ENCODE measurements around the gene TFF1. TPM values are rescaled to one million over a fixed set of nuclear protein-coding genes. Genes with fewer than 3 reads are reported as not detected.
"Not testable (repeated sequence)": the region's sequence is repeated elsewhere in the genome, so short reads cannot be mapped to it uniquely, and the experiment has no call there.

TFF1 gene
- not detected in 2 replicates for total RNA-seq (2014; rRNA removed; shearing (Covaris generic))

DNA sequence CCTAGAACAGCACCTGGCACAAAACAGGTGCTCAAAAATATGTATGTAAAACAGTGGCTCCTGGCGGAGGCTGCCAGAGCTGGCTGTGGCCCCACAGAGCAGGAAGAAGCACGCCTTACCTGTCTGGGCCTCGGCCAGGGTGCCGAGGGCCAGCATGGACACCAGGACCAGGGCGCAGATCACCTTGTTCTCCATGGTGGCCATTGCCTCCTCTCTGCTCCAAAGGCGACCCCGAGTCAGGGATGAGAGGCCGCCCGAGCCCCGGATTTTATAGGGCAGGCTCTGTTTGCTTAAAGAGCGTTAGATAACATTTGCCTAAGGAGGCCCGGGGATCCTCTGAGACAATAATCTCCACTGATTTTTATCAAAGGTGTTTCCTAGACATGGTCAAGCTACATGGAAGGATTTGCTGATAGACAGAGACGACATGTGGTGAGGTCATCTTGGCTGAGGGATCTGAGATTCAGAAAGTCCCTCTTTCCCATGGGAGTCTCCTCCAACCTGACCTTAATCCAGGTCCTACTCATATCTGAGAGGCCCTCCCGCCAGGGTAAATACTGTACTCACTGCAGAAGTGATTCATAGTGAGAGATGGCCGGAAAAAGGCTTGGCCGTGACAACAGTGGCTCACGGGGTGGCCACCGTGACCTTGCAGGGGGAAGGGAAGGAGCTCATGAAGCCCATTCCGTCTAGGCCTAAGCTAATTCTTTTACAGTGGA lies at the start of gene TFF1:
TSS of gene TFF1 (minus strand) at position 244 of the 719 bp plus-strand sequence. CDS start at position 204, 40 bp downstream.
- DNase-seq (ENCODE audit: low spot score), result no peak
- in situ Hi-C loops (cut with HindIII; ENCODE audit: low sequenced_read_pairs), result no loop called here

DNA sequence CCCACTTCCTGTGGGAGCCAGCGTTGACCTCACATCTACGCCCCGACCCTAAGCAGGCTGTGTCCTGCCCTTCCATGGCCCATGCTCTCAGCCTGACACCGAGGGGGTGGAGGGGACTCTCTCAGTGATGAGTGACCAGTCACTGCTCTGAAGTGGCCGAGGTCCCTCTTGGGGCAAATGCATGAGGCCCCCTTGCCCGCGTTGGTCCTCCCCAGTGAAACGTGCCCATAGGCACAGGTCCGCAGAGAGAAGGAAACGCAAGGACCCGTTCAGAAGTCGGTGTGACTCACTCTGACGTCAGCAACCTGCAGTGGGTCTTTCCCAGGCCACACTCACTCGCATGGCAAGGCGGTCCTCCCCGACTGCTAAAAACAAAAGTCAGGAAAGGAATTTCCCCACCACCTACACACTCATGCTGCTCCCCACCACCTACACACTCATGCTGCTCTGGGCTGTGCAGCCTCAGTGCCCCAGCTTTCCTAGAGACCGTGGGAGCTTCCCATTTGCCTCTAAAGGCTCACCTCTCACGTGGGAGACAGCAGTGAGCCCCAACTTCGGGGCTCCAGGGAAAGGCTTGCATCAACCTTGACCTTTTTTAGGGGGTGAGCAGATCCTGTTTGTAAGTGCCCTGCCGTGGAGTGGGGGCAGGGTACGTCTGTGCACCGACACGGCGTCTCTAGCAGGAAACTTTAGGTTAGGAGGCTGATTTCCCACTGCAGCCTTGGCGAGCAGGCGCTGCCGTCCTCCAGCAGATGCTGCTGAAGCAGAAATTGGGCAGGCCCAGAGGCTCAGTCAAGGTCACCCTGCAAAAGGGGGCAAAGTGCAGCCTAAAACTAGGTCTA lies 48.8 kb upstream of the TFF1 start:
- in situ Hi-C loops (cut with HindIII; ENCODE audit: low sequenced_read_pairs), result no loop called here
- no peak for DNase-seq (ENCODE audit: low spot score)

DNA sequence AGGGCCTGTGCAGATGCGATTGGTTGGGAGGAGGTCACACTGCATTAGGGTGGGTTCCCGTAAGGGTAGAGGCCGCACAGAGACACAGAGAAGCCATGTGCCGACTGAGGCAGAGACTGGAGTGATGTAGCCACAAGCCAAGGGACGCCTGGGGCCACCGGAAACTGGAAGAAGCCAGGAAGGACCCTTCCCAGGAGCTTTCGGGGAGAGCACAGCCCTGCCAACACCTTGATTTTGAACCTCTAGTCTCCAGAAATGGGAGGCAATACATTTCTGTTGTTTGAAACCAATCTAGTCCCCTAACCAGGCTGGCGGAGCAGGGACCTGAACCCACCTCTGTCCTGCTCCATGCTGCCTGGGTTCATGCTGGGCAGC lies 48.2 kb upstream of the TFF1 start:
- no peak for DNase-seq (ENCODE audit: low spot score)
- in situ Hi-C loops (cut with HindIII; ENCODE audit: low sequenced_read_pairs), result no loop called here

DNA sequence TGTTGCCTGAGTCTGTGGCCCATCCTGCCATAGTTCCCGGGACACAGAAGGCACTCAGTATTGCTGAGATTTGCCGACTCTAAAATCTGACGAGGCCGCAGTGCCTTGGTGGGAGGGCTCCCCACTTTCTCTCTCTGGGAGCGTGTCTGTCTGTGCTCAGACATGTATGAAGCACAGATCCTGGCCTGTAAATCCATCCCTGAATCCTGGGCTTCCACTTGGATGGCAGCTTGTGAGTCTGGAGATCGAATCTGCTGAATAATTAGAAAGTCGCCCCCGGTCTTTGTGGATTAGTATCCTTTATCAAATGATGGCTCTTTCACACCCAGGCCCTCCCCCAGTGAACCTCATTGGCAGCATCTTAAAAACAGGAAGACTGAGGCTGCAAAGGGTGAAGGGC lies 47.7 kb upstream of the TFF1 start:
- DNase-seq (ENCODE audit: low spot score), result no peak
- in situ Hi-C loops (cut with HindIII; ENCODE audit: low sequenced_read_pairs), result no loop called here

DNA sequence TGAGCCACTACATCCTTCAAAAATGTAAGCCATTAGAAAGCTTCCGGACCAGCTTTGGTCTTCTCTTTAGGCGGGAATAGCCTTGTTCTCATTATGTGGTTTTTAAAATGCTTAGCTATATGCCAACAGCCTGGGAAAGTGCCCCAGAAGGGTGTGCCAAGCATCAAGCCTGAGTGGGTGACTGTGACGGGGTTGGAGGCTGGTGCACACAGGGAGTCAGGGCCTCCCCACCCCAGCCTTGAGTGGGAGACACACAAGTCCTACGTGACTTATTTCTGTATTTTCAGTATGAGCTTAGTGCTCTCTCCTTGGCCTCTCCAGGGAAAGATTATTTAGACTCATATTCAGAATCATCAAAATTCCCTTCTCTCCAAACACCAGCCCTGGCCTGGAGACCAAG lies 47.2 kb upstream of the TFF1 start:
- no peak for DNase-seq (ENCODE audit: low spot score)
- in situ Hi-C loops (cut with HindIII; ENCODE audit: low sequenced_read_pairs), result no loop called here

DNA sequence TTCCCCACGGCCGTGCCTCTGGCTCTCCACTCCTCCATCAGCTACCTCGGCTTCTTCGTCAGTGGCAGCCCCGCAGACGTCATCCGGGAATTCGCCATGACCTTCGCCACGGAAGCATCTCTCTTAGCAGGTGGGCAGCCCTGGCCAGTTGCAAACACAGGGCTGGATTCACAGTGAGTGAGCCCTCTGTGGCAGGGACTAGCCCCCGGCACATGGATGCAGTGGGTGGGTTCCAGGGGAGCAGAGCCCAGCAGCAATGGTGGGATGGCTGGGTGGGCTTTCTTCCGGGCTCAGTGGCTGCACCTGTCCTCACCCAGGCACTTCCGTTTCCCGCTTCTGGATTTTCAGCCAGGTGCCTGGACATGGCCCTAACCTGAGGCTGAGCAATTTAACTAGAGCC lies 46.8 kb upstream of the TFF1 start:
- in situ Hi-C loops (cut with HindIII; ENCODE audit: low sequenced_read_pairs), result no loop called here

DNA sequence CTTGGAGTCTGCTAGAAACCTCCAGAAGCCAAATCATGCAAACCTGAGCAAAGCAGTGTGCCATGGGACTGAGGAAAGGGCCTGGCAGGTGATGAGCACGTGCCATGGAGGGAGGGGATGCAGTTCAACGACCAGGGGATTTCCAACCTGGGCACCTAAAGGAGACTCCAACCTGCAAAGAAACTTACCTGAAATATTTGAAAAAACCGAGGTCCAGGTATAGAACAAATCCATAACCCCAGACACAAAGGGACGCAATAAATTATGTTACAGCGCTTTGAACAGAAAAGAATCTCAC lies 46.2 kb upstream of the TFF1 start:
- in situ Hi-C loops (cut with HindIII; ENCODE audit: low sequenced_read_pairs), result no loop called here
- no peak for DNase-seq (ENCODE audit: low spot score)

More for the DNA sequence above, 46.8 kb upstream of the TFF1 start:
- no peak for DNase-seq (ENCODE audit: low spot score)

DNA sequence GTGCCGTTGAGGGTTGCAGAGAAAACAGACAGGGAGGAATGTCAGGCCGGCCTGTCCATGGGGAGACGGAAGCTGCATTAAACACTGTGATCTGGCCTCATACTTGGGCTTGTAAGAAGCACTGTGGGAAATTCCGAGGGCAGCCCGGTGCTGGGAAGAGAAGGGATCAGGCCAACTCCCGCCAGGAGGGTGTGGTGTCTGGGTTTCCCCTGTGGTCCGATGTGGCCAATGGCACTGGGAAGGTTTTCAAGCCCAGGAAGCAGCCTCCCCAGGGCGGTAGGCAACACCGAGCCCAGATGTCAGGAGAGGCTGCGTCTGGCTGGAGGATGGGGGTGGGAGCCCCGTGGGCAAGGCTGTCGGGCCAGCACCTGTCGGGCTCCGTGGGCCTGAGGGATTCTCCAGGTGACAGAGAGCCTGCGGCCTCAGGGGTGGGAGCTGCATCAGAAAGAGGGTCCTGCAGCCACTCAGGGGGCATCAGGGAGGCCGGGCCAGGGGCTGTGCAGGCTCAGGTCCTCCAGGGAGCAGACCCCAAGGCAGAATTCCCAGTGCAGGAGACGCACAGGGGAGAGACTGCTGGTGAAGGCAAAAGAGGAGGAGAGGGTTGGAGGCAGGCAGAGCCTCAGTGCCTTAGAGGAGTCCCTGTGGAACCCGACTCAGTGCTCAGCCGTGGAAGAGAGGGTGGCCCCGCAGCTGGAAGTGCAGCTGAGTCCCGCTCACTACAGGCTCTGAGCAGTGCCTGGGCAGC lies 45.7 kb upstream of the TFF1 start:
- no peak for DNase-seq (ENCODE audit: low spot score)

DNA sequence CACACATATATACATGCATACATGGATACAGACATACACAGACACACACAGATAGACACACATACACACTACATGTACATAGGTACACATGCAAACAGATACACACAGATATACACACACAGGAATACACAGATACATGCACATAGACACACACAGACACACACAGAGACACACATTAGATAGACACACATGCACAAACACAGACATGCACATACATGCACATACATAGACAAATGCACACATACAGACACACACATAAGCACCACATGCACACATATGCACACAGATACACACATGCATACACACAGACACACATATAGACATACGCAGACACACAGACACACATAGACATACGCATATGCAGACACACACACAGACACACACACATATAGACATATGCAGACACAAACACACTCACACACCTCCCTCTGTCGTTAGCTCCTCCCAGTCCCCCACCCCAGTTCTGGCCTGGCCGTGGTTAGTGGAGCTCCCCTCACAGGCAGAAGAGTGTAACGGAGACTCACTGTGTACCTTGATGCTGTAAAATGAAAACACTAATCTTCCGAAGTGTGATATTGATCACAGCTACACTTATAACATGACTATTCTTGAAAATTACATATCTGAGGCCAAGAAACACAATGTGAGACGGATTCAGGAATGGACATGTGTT lies 45.0 kb upstream of the TFF1 start:
- DNase-seq (ENCODE audit: low spot score), result no peak
- in situ Hi-C loops (cut with HindIII; ENCODE audit: low sequenced_read_pairs), result no loop called here

More for the DNA sequence above, 45.7 kb upstream of the TFF1 start:
- in situ Hi-C loops (cut with HindIII; ENCODE audit: low sequenced_read_pairs), result no loop called here

DNA sequence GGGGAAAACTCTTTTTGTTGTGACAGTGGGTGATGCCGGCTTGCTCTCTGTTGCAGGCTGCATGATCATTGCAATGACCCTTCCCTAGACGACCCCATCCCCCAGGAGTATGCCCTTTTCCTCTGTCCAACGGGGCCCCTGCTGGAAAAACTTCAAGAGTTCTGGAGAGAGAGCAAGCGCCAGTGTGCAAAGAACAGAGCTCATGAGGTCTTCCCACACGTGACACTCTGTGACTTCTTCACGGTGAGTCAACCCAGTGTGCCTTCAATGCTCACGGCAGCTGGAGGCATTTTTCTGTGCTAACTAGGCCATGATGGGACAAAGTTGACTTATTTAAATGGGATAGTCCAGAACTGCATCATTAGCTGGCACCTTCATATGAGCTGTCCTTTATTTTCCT lies 43.0 kb upstream of the TFF1 start:
- in situ Hi-C loops (cut with HindIII; ENCODE audit: low sequenced_read_pairs), result loop anchor here (10.0 kb wide), 1 partner anchor 65 kb away; no protein-coding TSS in a partner anchor

DNA sequence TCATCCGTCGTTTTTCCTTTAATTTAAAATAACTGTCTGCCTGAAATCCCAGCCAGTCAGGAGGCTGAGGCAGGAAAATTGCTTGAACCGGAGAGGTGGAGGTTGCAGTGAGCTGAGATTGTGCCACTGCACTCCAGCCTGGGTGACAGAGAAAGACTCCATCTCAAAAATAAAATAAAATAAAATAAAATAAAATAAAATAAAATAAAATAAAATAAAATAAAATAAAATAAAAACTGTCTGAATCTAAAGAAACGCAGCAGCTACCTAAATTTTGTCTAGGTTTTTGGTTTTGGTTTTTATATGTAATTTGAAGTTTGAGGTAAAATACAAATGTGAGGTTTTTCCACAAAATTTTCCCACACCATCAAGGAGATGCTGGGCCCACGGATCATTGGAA lies 42.4 kb upstream of the TFF1 start:
- in situ Hi-C loops (cut with HindIII; ENCODE audit: low sequenced_read_pairs), result loop anchor here (10.0 kb wide), 1 partner anchor 64 kb away; no protein-coding TSS in a partner anchor
- not testable (repeated sequence) for DNase-seq (ENCODE audit: low spot score)

More for the DNA sequence above, 43.0 kb upstream of the TFF1 start:
- no peak for DNase-seq (ENCODE audit: low spot score)

DNA sequence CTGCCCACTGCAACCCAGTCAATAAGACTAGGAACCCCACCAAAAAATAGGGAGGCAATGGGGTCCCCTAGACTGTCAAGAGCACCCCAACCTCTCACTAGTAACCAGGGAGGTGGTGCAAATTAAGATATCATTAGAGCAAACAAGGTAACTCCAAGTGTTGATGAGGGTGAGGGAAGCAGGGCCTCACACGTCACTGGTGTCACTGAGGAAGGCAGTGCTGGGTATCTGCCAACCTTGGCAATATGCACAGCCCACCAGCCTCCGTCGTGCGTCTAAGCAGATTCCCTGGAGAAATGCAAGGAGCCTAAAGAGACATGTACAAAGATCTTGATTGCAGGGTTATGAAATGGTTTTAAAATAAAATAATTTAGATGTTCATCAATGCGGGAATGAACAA lies 41.1 kb upstream of the TFF1 start:
- in situ Hi-C loops (cut with HindIII; ENCODE audit: low sequenced_read_pairs), result loop anchor here (10.0 kb wide), 1 partner anchor 63 kb away; no protein-coding TSS in a partner anchor
- DNase-seq (ENCODE audit: low spot score), result no peak

DNA sequence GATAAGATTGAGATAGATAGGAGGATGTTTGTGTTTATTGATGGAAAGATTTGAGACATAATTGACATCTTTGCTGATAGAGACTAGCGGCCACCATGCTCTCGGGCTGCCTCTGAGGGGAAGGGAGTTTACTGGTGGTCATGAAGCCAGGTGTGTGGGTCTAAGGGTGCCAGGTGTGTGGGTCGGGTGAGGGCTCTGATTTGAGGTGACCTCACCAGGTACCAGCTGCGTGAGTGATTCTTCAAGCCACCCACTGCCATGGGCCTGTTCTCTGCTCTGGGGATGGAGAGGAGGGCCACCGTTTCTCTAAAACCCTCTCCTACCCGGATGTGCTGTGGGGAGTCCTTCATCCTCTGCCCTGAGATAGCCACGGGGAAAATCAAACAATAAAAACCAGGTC lies 40.5 kb upstream of the TFF1 start:
- in situ Hi-C loops (cut with HindIII; ENCODE audit: low sequenced_read_pairs), result loop anchor here (10.0 kb wide), 1 partner anchor 62 kb away; no protein-coding TSS in a partner anchor
- no peak for DNase-seq (ENCODE audit: low spot score)

DNA sequence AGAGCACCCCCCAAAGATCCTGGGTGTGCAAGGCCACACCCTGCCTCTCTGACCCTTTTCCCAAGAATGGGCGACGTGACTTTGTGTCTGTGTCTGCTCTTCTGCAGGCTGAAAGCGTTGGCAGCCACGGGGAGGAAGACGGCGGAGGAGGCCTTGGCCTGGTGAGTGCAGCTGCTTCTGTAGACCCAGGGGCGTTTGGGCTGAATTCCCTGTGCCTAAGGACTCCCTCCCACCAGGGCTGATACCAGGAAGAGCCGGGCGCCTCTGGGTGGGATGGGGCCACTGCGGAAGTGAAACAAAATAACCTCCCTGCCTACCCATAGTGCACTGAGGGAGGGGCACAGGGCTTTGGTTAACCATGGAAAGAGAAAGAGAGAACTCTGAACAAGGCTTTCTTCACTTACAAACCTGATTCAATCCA lies 39.9 kb upstream of the TFF1 start:
- in situ Hi-C loops (cut with HindIII; ENCODE audit: low sequenced_read_pairs), result loop anchor here (10.0 kb wide), 1 partner anchor 61 kb away; no protein-coding TSS in a partner anchor
- no peak for DNase-seq (ENCODE audit: low spot score)

DNA sequence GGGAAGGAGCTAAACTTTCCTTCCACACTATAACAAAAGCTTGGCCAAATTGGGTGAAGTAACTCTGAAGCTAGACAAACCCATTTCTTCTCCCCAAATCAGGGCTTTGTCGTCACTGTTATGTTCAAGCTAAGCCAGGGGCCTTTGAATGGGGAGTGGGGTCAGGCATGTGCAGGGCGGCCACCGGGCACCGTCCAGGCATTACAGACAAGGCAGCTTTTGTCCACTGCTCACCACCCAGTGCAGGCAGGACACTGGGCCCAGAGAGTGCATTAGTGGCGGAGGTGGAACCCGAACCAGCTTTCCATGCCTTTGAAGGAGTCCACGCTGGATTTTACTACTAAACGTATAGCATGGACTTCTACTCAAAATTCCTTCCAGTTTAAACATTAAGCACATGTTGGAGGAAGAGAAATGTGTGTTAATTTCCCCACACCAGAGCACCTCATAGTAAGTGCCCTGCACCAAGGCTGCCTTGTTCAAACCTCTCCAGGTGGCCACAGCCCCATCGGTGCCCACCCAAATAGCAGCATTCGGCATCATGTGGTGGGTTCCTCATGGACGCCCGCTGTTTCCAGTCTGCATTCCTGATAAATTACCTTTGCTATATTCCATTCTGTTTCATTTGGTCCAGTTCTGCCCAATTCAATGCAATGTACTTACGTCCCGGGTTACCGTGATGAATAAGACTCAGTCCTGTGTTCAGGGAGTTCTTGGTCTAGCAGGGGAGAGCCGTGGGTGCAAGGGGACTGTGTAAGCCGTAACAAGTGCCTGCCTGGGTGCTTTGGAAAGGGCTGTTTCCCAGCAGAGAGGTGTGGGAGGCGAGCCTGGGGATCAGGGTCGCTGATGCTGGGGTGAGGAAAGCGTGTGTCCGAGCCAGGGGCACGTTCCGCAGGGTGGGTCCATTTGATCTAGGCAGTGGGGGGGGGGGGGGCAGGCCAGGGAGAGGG lies 39.0 kb upstream of the TFF1 start:
- DNase-seq (ENCODE audit: low spot score), result no peak
- in situ Hi-C loops (cut with HindIII; ENCODE audit: low sequenced_read_pairs), result loop anchor here (10.0 kb wide), 1 partner anchor 61 kb away; no protein-coding TSS in a partner anchor

DNA sequence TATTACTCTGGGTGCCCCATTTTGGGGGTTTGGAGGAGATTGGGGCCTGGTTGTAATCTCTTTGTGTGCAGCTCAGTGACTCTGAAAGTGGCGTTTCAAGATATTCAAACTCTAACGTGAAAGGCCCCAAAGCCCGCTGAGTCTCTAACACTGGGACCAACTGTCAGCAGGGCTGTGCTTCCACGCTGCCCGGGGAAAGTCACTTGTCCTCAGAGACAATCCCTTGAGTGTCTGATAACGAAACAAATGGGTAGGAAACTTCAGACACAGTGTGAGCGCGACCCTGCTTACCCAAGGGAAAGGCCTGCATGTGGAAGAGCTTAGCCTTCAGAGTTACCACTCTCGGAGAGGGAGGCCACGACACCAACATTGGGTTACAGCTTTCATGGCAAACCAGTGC lies 38.2 kb upstream of the TFF1 start:
- DNase-seq (ENCODE audit: low spot score), result no peak
- in situ Hi-C loops (cut with HindIII; ENCODE audit: low sequenced_read_pairs), result loop anchor here (10.0 kb wide), 1 partner anchor 60 kb away; no protein-coding TSS in a partner anchor

DNA sequence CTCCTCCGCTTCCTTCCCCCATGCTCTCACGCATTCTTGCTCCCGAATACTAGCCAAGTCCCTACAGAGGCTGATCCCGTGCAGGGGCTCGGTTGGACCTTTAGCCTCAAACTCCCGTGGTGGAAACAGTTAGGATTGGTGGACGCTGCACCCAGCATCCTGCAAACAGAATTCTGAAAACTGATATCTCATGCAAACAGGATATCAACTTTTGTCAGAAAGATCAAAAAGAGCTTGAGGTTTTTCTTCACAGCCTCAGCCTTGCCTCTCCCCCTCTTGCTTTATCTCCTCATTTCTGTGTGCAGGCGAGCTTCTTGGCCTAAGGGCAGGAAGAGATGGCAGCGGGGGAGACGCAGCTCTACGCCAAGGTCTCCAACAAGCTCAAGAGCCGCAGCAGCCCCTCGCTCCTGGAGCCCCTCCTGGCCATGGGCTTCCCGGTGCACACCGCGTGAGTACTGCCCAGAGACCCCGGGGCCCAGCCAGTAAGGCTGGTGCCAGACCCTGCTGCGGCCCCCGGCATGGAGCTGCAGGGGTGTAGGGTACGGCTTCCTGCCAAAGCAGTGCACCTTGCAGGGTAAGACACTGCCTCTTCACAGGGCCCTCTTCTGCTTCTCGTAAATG lies 37.4 kb upstream of the TFF1 start, which contains the start of gene UBASH3A:
TSS of gene UBASH3A (plus strand) at position 292 of the 621 bp plus-strand sequence. CDS start at position 336, 44 bp downstream.
- no peak for DNase-seq (ENCODE audit: low spot score)
- in situ Hi-C loops (cut with HindIII; ENCODE audit: low sequenced_read_pairs), result loop anchor here (10.0 kb wide), 1 partner anchor 59 kb away; no protein-coding TSS in a partner anchor

All from G401 (cell line).